Small intestine (tissue), 16 donors: ENCODE data around the gene SFXN2. TPM values are rescaled to one million over a fixed set of nuclear protein-coding genes. Genes with fewer than 3 reads are reported as not detected.
A peak's percentile ranks its signal among the peaks of the same experiment; 100 is the strongest.
"Not testable (repeated sequence)": the region's sequence is repeated elsewhere in the genome, so short reads cannot be mapped to it uniquely, and the experiment has no call there.

Source experiments
- DNase-seq, 2 donors: peaks; one replicate each; pipeline versions ENCODE4 v3.0.0 to v3.0.0-alpha.2; 2013
- FAIRE-seq: peaks from 2 replicates; lab custom pipeline; 2012; peaks lifted over from hg19 to GRCh38; lab: Jason Lieb, UNC
- H3K27ac ChIP-seq, 3 donors: one replicate each; pipeline ENCODE4 v1.5.1; 2013; ENCODE audit warnings: low read length in 2 of 3, mild to moderate bottlenecking in 2 of 3, control low read depth in 1 of 3, inconsistent platforms in 1 of 3, low read depth in 1 of 3, moderate library complexity in 1 of 3
- H3K27me3 ChIP-seq, 3 donors: one replicate each; pipeline ENCODE4 v1.6.1; 2013; ENCODE audit warnings: low read length in 3 of 3, inconsistent platforms in 1 of 3; ENCODE audit not compliant: control insufficient read depth in 3 of 3, insufficient read depth in 3 of 3
- H3K36me3 ChIP-seq, 3 donors: one replicate each; pipeline ENCODE4 v1.6.1; 2013; ENCODE audit warnings: low read length in 3 of 3, inconsistent platforms in 1 of 3, low read depth in 1 of 3, mild to moderate bottlenecking in 1 of 3, moderate library complexity in 1 of 3; ENCODE audit not compliant: control insufficient read depth in 3 of 3, insufficient read depth in 2 of 3
- H3K4me1 ChIP-seq, 3 donors: one replicate each; pipeline ENCODE4 v1.6.1; 2013; ENCODE audit warnings: low read length in 2 of 3, inconsistent platforms in 1 of 3, low read depth in 1 of 3, mild to moderate bottlenecking in 1 of 3, moderate library complexity in 1 of 3; ENCODE audit not compliant: control insufficient read depth in 3 of 3, insufficient read depth in 2 of 3
- H3K4me3 ChIP-seq, 3 donors: one replicate each; pipeline ENCODE4 v1.5.1; 2013; ENCODE audit warnings: low read length in 3 of 3, control low read depth in 1 of 3, inconsistent platforms in 1 of 3, low read depth in 1 of 3, mild to moderate bottlenecking in 1 of 3, moderate library complexity in 1 of 3
- H3K9me3 ChIP-seq, 2 donors: one replicate each; pipeline ENCODE4 v1.6.1; 2013; ENCODE audit warnings: low read depth in 1 of 2, low read length in 1 of 2; ENCODE audit not compliant: control insufficient read depth in 2 of 2, insufficient read depth in 1 of 2
- WGBS, 3 donors: extraction: QIAGEN DNeasy Blood & Tissue Kit; methylation state at CpG; one replicate each; pipeline ENCODE4 v1.1.7; 2013; 5-methylcytosine and 5-hydroxymethylcytosine counted together
- long read RNA-seq, 10 donors: transcript quantifications; one replicate each; lab custom pipeline, GENCODE V29; 2026
- polyA plus RNA-seq, 4 donors: library from polyadenylated mRNA; stranded (reverse) in 3 of 4; unstranded in 1 of 4; fragments of 200-250 nt in 3 of 4; fragments of 120-200 nt in 1 of 4; gene quantifications; one replicate each; pipeline versions ENCODE4 v1.2.1 to v1.2.3, GENCODE V29; 2013
- donor health status: healthy with polysubstance abuse.
- donor health status: control.
- donor health status: control.
- donor health status: Bipolar disorder and iron deficiency.
- donor health status: healthy.

The SFXN2 gene
- 10 to 100 TPM in 2 of 4 donors, 1 to 10 TPM in 2; 2.0 to 31.2 (median 10.9) TPM for polyA plus RNA-seq
- long read RNA-seq, donor 1, full-length matches to known transcripts = 6 of 43 reads
- long read RNA-seq, donor 1, partial matches to known transcripts = 37 of 43 reads
- long read RNA-seq, donor 1, other reads (novel, unspliced or antisense) = 0 of 43 reads
- long read RNA-seq, donor 2 = 0 reads
- long read RNA-seq, donor 3, full-length matches to known transcripts = 2 of 2 reads
- long read RNA-seq, donor 3, partial matches to known transcripts = 0 of 2 reads
- long read RNA-seq, donor 3, other reads (novel, unspliced or antisense) = 0 of 2 reads
- long read RNA-seq, donor 4 = 0 reads
- long read RNA-seq, donor 5, full-length matches to known transcripts = 1 of 1 reads
- long read RNA-seq, donor 5, partial matches to known transcripts = 0 of 1 reads
- long read RNA-seq, donor 5, other reads (novel, unspliced or antisense) = 0 of 1 reads
- long read RNA-seq, donor 6, full-length matches to known transcripts = 4 of 4 reads
- long read RNA-seq, donor 6, partial matches to known transcripts = 0 of 4 reads
- long read RNA-seq, donor 6, other reads (novel, unspliced or antisense) = 0 of 4 reads
- long read RNA-seq, donor 7 = 0 reads
- long read RNA-seq, donor 8 = 0 reads
- long read RNA-seq, donor 9, full-length matches to known transcripts = 3 of 3 reads
- long read RNA-seq, donor 9, partial matches to known transcripts = 0 of 3 reads
- long read RNA-seq, donor 9, other reads (novel, unspliced or antisense) = 0 of 3 reads
- long read RNA-seq, donor 10 = 0 reads

GRCh38 chr10:102714621-102715455, at the start of gene SFXN2:
TSS of gene SFXN2 (plus strand) at chr10:102714636. CDS start at chr10:102726637, 12,001 bp downstream.
- Histone ChIP-seq H3K4me1 (peaks cover 0 to 18% (median 0%) of the 10 kb centered on the region in 3 donors), H3K9me3 (no peaks in the 10 kb centered on the region), H3K36me3 (peaks cover 0 to 3% (median 0%) of the 10 kb centered on the region in 3 donors), H3K4me3 (peak within 1 kb of the TSS; percentile 77 to 95 (median 90)), H3K27ac (peak within 1 kb of the TSS; percentile 46 to 90 (median 89)), H3K27me3 (no peaks in the 10 kb centered on the region)
- 2 to 4% (median 2%) methylated on average over 46 of the region's 46 CpGs for WGBS, 3 donors
- FAIRE-seq = no peak
- no peak for DNase-seq

GRCh38 chr10:102665904-102666509, 48.4 kb upstream of the SFXN2 start:
- peak; percentile 74 to 91 for DNase-seq
- peaks cover 5 to 34% (median 7%) of the 10 kb centered on the region in 3 donors for H3K4me1 ChIP-seq
- peak overlapping the region in 1 of 3 donors; percentile 51 for H3K27ac ChIP-seq
- no peak overlapping the region for H3K4me3 ChIP-seq
- H3K9me3 ChIP-seq = no peaks in the 10 kb centered on the region
- peaks cover 0 to 2% (median 0%) of the 10 kb centered on the region in 3 donors for H3K36me3 ChIP-seq
- no peak for FAIRE-seq
- no peaks in the 10 kb centered on the region for H3K27me3 ChIP-seq
- WGBS, 3 donors = 15 to 57% (median 38%) methylated on average over 9 of the region's 9 CpGs

GRCh38 chr10:102667411-102667810, 47.0 kb upstream of the SFXN2 start:
- DNase-seq, FAIRE-seq, H3K27me3 ChIP-seq, H3K9me3 ChIP-seq, H3K4me3 ChIP-seq, H3K36me3 ChIP-seq, H3K27ac ChIP-seq: not testable (repeated sequence)
- H3K4me1 ChIP-seq = peaks cover 5 to 25% (median 7%) of the 10 kb centered on the region in 3 donors
- WGBS, 3 donors = 63 to 77% (median 69%) methylated on average over 4 of the region's 4 CpGs

- Histone ChIP-seq H3K4me1 (peaks cover 5 to 25% (median 7%) of the 10 kb centered on the region in 3 donors), H3K27me3 (no peaks in the 10 kb centered on the region), H3K27ac (peak overlapping the region in 1 of 3 donors; percentile 45), H3K36me3 (peaks cover 0 to 2% (median 0%) of the 10 kb centered on the region in 3 donors), H3K9me3 (no peaks in the 10 kb centered on the region), H3K4me3 (no peak overlapping the region)
- WGBS, 3 donors = 74 to 83% (median 82%) methylated on average over 10 of the region's 10 CpGs
- FAIRE-seq (no peak), DNase-seq (no peak)
These were observed 45.9 kb upstream of the SFXN2 start for GRCh38 chr10:102668326-102669107.

GRCh38 chr10:102669206-102670064, 45.0 kb upstream of the SFXN2 start:
- H3K27me3 ChIP-seq = no peaks in the 10 kb centered on the region
- H3K27ac ChIP-seq = peak overlapping the region in 1 of 3 donors; percentile 45
- H3K36me3 ChIP-seq = peaks cover 0 to 2% (median 0%) of the 10 kb centered on the region in 3 donors
- H3K4me3 ChIP-seq = no peak overlapping the region
- WGBS, 3 donors = 35 to 56% (median 44%) methylated on average over 7 of the region's 7 CpGs
- H3K9me3 ChIP-seq = no peaks in the 10 kb centered on the region
- FAIRE-seq (no peak), DNase-seq (peak; percentile 53 to 87)
- H3K4me1 ChIP-seq = peaks cover 7 to 33% (median 7%) of the 10 kb centered on the region in 3 donors

GRCh38 chr10:102670065-102670670, 44.3 kb upstream of the SFXN2 start:
- Histone ChIP-seq H3K27ac (peak overlapping the region in 1 of 3 donors; percentile 45), H3K36me3 (peaks cover 0 to 3% (median 0%) of the 10 kb centered on the region in 3 donors), H3K4me1 (peaks cover 7 to 39% (median 9%) of the 10 kb centered on the region in 3 donors), H3K4me3 (no peak overlapping the region), H3K27me3 (no peaks in the 10 kb centered on the region), H3K9me3 (no peaks in the 10 kb centered on the region)
- no peak for DNase-seq
- 91 to 93% (median 92%) methylated on average over 9 of the region's 9 CpGs for WGBS, 3 donors
- FAIRE-seq = no peak
